GM23338 (cell line): Measurements from ENCODE around the gene ANKRD55. TPM values are rescaled to one million over a fixed set of nuclear protein-coding genes. Genes with fewer than 3 reads are reported as not detected.

ENCODE experiments used
- ATAC-seq: fragments of 200-7000 bp; cut with Tn5 transposase; 3 replicates; pipeline ENCODE4 v1.9.1; 2020
- DNase-seq: peaks from one replicate; pipeline ENCODE4 v3.0.0-alpha.2; 2015; ENCODE audit warnings: low spot score
- H2AFZ ChIP-seq: fragments of 200-600 bp; sonication (generic); 2 replicates; pipeline ENCODE4 v1.8.0; 2016; ENCODE audit warnings: antibody characterized with exemption, mild to moderate bottlenecking, moderate library complexity
- H3F3A ChIP-seq: fragments of 200-600 bp; sonication (generic); replicated peaks from 2 replicates; pipeline ENCODE4 v1.8.0; 2017; ENCODE audit warnings: antibody characterized with exemption, mixed run types, low read depth
- H3K27ac ChIP-seq: fragments of 200-600 bp; sonication (generic); 2 replicates; pipeline ENCODE4 v1.6.1; 2016; ENCODE audit warnings: low read depth
- H3K27me3 ChIP-seq: fragments of 200-600 bp; sonication (generic); 2 replicates; pipeline ENCODE4 v1.8.0; 2016; ENCODE audit warnings: mild to moderate bottlenecking, mixed run types, moderate library complexity; ENCODE audit not compliant: insufficient read depth
- H3K36me3 ChIP-seq: fragments of 200-600 bp; sonication (generic); 2 replicates; pipeline ENCODE4 v1.8.0; 2016; ENCODE audit warnings: mild to moderate bottlenecking; ENCODE audit not compliant: insufficient read depth
- H3K4me1 ChIP-seq: fragments of 200-600 bp; sonication (generic); 2 replicates; pipeline ENCODE4 v1.8.0; 2016; ENCODE audit warnings: mild to moderate bottlenecking, moderate library complexity; ENCODE audit not compliant: insufficient read depth
- H3K4me2 ChIP-seq: fragments of 200-600 bp; sonication (generic); 2 replicates; pipeline ENCODE4 v1.7.1; 2017; ENCODE audit warnings: mixed run types
- H3K4me3 ChIP-seq: fragments of 200-600 bp; sonication (generic); 2 replicates; pipeline ENCODE4 v1.6.1; 2016; ENCODE audit warnings: mixed run types
- H3K79me2 ChIP-seq: fragments of 200-600 bp; sonication (generic); replicated peaks from 2 replicates; pipeline ENCODE4 v1.8.0; 2017; ENCODE audit warnings: mild to moderate bottlenecking; ENCODE audit not compliant: insufficient read depth
- H3K9me2 ChIP-seq: fragments of 200-600 bp; sonication (generic); 2 replicates; pipeline ENCODE4 v1.8.0; 2017; ENCODE audit not compliant: insufficient read depth
- H4K20me1 ChIP-seq: fragments of 200-600 bp; sonication (generic); replicated peaks from 2 replicates; pipeline ENCODE4 v1.8.0; 2017; ENCODE audit warnings: mild to moderate bottlenecking; ENCODE audit not compliant: insufficient read depth
- H3K27ac Mint-ChIP-seq: 2 replicates; pipeline ENCODE4 v1.8.0; 2020; ENCODE audit warnings: inconsistent platforms, mild to moderate bottlenecking, moderate library complexity, mixed read lengths
- H3K27me3 Mint-ChIP-seq: 3 replicates; pipeline ENCODE4 v1.8.0; 2022; ENCODE audit warnings: low read depth, mild to moderate bottlenecking, moderate library complexity, mixed read lengths, inconsistent platforms; ENCODE audit not compliant: insufficient read depth, poor library complexity
- H3K36me3 Mint-ChIP-seq: 3 replicates; pipeline ENCODE4 v1.8.0; 2021; ENCODE audit warnings: low read depth, mild to moderate bottlenecking, inconsistent platforms, moderate library complexity, mixed read lengths
- H3K4me1 Mint-ChIP-seq: 3 replicates; pipeline ENCODE4 v1.8.0; 2020; ENCODE audit warnings: mild to moderate bottlenecking, inconsistent platforms, mixed read lengths
- H3K4me3 Mint-ChIP-seq: 3 replicates; pipeline ENCODE4 v1.8.0; 2021; ENCODE audit warnings: moderate library complexity, mild to moderate bottlenecking, inconsistent platforms, mixed read lengths
- H3K9me3 Mint-ChIP-seq: 3 replicates; pipeline ENCODE4 v1.8.0; 2020; ENCODE audit warnings: moderate library complexity, mild to moderate bottlenecking, inconsistent platforms, mixed read lengths
- CREB1 ChIP-seq: fragments of 250-450 bp; sonication (Bioruptor Pico); IDR thresholded peaks from 2 replicates; pipeline ENCODE4 v1.5.0; 2020; ENCODE audit warnings: low read depth, mild to moderate bottlenecking, moderate library complexity
- EZH2 ChIP-seq: fragments of 200-600 bp; sonication (generic); IDR thresholded peaks from one replicate; pipeline ENCODE4 v1.8.0; 2017; ENCODE audit warnings: antibody characterized with exemption, mild to moderate bottlenecking, low read depth; ENCODE audit not compliant: unreplicated experiment
- EZH2phosphoT487 ChIP-seq: fragments of 200-600 bp; sonication (generic); IDR thresholded peaks from one replicate; pipeline ENCODE4 v1.8.1; 2018; ENCODE audit warnings: antibody characterized with exemption; ENCODE audit not compliant: unreplicated experiment
- JUNB ChIP-seq: IDR thresholded peaks from one replicate; pipeline ENCODE4 v1.6.1; 2016; ENCODE audit warnings: antibody characterized with exemption; ENCODE audit not compliant: unreplicated experiment
- NANOG ChIP-seq: IDR thresholded peaks from 2 replicates; pipeline ENCODE4 v1.6.1; 2016; ENCODE audit warnings: antibody characterized with exemption, borderline replicate concordance
- POLR2AphosphoS5 ChIP-seq: IDR thresholded peaks from 2 replicates; pipeline ENCODE4 v1.6.1; 2016; ENCODE audit warnings: antibody characterized with exemption, low read depth
- STAT1 ChIP-seq: IDR thresholded peaks from one replicate; pipeline ENCODE4 v1.6.1; 2016; ENCODE audit warnings: antibody characterized with exemption; ENCODE audit not compliant: unreplicated experiment
- ZNF114 ChIP-seq: fragments of 250-450 bp; sonication (Bioruptor Pico); IDR thresholded peaks from 2 replicates; pipeline ENCODE4 v1.5.0; 2020; ENCODE audit warnings: mild to moderate bottlenecking, moderate library complexity
- ZNF331 ChIP-seq: fragments of 250-450 bp; sonication (Bioruptor Pico); IDR thresholded peaks from 2 replicates; pipeline ENCODE4 v1.5.0; 2020; ENCODE audit warnings: low read depth, mild to moderate bottlenecking, moderate library complexity
- polyA plus RNA-seq: library from polyadenylated mRNA; unstranded; fragments of >200 nt; fragmentation: Nextera tagmentation; extraction: Ambion mirVana; gene quantifications from 2 replicates; pipeline ENCODE4 v1.2.1, GENCODE V29; 2016
- total RNA-seq: library from RNA; depleted of rRNA; stranded (reverse); fragments of >200 nt; shearing (Covaris generic); gene quantifications from 2 replicates; pipeline ENCODE4 v1.2.3, GENCODE V29; 2014
- TF ChIP-seq, protein P1 (sequence below): IDR thresholded peaks from one replicate; pipeline ENCODE4 v1.6.1; 2018; ENCODE audit warnings: antibody characterized with exemption; ENCODE audit not compliant: unreplicated experiment
- TF ChIP-seq, protein P2 (sequence below): fragments of 250-450 bp; sonication (Bioruptor Pico); IDR thresholded peaks from 2 replicates; pipeline ENCODE4 v1.5.0; 2020; ENCODE audit warnings: mild to moderate bottlenecking, moderate library complexity
- TF ChIP-seq, protein P3 (sequence below), 2 experiments: fragments of 200-600 bp in 1 of 2; sonication (generic) in 1 of 2; conservative IDR thresholded peaks; 2 replicates each; pipeline versions ENCODE4 v1.5.1 to v1.6.1; 2016 to 2017; ENCODE audit warnings: antibody characterized with exemption in 2 of 2, low read depth in 2 of 2, mild to moderate bottlenecking in 2 of 2, moderate library complexity in 1 of 2
- TF ChIP-seq, protein P4 (sequence below): IDR thresholded peaks from 2 replicates; pipeline ENCODE4 v1.6.1; 2016; ENCODE audit warnings: antibody characterized with exemption

ANKRD55 gene
- total and polyA plus RNA-seq, 2 experiments from 2014 or later, result not detected

DNA sequence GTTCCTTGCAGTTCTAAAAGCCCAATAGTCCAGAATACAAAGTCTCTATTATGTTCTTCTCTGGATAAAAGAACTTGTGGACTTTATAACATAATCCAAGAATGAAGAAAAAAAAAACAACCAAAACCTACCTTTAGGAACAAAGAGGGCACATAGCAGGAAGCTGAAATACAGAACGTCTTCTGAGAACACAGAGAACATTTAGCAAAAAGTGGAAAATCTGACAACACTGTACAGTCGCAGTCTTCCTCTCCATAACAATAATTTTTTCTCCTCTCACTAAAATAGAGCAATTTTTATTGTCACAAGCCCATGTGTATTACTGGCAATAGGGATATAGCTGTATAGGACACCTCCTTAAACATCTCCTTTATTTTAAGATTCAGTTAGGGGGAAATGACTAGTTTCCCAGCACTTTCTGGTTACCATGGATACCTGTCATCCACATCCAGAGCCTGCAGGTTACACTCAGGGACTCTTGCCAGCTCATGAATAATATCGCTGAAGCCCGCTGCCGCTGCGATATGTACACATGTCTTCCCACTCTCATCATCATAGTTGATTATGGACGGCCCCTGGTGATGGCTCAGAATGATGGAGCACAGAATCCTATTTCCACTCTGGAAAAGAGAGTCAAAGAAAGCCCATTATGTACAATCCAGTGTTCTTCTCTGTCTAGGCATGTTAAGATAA is 106.5 kb downstream of the ANKRD55 start:
- ATAC-seq, result no peak
- Mint-ChIP-seq H3K4me3 (no peak overlapping the region), H3K4me1 (no peaks in the 10 kb centered on the region; the same call in 2 of the 3 replicates), H3K27ac (no peak overlapping the region), H3K36me3 (no peaks in the 10 kb centered on the region), H3K9me3 (no peaks in the 10 kb centered on the region; the same call in 1 of the 3 replicates), H3K27me3 (no peaks in the 10 kb centered on the region)
- H3K79me2 ChIP-seq, result no peaks in the 10 kb centered on the region
- DNase-seq, result no peak
- no peak overlapping the region for H2AFZ ChIP-seq
- H3K9me2 ChIP-seq, result no peaks in the 10 kb centered on the region
- no peak overlapping the region for H3K27ac ChIP-seq
- H4K20me1 ChIP-seq, result no peaks in the 10 kb centered on the region
- TF ChIP-seq STAT1 (no peak), ZNF331 (CRISPR knock-in tag) (no peak), NANOG (no peak), EZH2 (no peak), POLR2AphosphoS5 (no peak), CREB1 (no peak), EZH2phosphoT487 (no peak), JUNB (no peak), ZNF114 (no peak)
- TF ChIP-seq, protein P1, sequence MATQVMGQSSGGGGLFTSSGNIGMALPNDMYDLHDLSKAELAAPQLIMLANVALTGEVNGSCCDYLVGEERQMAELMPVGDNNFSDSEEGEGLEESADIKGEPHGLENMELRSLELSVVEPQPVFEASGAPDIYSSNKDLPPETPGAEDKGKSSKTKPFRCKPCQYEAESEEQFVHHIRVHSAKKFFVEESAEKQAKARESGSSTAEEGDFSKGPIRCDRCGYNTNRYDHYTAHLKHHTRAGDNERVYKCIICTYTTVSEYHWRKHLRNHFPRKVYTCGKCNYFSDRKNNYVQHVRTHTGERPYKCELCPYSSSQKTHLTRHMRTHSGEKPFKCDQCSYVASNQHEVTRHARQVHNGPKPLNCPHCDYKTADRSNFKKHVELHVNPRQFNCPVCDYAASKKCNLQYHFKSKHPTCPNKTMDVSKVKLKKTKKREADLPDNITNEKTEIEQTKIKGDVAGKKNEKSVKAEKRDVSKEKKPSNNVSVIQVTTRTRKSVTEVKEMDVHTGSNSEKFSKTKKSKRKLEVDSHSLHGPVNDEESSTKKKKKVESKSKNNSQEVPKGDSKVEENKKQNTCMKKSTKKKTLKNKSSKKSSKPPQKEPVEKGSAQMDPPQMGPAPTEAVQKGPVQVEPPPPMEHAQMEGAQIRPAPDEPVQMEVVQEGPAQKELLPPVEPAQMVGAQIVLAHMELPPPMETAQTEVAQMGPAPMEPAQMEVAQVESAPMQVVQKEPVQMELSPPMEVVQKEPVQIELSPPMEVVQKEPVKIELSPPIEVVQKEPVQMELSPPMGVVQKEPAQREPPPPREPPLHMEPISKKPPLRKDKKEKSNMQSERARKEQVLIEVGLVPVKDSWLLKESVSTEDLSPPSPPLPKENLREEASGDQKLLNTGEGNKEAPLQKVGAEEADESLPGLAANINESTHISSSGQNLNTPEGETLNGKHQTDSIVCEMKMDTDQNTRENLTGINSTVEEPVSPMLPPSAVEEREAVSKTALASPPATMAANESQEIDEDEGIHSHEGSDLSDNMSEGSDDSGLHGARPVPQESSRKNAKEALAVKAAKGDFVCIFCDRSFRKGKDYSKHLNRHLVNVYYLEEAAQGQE, result no peak
- TF ChIP-seq, protein P2, sequence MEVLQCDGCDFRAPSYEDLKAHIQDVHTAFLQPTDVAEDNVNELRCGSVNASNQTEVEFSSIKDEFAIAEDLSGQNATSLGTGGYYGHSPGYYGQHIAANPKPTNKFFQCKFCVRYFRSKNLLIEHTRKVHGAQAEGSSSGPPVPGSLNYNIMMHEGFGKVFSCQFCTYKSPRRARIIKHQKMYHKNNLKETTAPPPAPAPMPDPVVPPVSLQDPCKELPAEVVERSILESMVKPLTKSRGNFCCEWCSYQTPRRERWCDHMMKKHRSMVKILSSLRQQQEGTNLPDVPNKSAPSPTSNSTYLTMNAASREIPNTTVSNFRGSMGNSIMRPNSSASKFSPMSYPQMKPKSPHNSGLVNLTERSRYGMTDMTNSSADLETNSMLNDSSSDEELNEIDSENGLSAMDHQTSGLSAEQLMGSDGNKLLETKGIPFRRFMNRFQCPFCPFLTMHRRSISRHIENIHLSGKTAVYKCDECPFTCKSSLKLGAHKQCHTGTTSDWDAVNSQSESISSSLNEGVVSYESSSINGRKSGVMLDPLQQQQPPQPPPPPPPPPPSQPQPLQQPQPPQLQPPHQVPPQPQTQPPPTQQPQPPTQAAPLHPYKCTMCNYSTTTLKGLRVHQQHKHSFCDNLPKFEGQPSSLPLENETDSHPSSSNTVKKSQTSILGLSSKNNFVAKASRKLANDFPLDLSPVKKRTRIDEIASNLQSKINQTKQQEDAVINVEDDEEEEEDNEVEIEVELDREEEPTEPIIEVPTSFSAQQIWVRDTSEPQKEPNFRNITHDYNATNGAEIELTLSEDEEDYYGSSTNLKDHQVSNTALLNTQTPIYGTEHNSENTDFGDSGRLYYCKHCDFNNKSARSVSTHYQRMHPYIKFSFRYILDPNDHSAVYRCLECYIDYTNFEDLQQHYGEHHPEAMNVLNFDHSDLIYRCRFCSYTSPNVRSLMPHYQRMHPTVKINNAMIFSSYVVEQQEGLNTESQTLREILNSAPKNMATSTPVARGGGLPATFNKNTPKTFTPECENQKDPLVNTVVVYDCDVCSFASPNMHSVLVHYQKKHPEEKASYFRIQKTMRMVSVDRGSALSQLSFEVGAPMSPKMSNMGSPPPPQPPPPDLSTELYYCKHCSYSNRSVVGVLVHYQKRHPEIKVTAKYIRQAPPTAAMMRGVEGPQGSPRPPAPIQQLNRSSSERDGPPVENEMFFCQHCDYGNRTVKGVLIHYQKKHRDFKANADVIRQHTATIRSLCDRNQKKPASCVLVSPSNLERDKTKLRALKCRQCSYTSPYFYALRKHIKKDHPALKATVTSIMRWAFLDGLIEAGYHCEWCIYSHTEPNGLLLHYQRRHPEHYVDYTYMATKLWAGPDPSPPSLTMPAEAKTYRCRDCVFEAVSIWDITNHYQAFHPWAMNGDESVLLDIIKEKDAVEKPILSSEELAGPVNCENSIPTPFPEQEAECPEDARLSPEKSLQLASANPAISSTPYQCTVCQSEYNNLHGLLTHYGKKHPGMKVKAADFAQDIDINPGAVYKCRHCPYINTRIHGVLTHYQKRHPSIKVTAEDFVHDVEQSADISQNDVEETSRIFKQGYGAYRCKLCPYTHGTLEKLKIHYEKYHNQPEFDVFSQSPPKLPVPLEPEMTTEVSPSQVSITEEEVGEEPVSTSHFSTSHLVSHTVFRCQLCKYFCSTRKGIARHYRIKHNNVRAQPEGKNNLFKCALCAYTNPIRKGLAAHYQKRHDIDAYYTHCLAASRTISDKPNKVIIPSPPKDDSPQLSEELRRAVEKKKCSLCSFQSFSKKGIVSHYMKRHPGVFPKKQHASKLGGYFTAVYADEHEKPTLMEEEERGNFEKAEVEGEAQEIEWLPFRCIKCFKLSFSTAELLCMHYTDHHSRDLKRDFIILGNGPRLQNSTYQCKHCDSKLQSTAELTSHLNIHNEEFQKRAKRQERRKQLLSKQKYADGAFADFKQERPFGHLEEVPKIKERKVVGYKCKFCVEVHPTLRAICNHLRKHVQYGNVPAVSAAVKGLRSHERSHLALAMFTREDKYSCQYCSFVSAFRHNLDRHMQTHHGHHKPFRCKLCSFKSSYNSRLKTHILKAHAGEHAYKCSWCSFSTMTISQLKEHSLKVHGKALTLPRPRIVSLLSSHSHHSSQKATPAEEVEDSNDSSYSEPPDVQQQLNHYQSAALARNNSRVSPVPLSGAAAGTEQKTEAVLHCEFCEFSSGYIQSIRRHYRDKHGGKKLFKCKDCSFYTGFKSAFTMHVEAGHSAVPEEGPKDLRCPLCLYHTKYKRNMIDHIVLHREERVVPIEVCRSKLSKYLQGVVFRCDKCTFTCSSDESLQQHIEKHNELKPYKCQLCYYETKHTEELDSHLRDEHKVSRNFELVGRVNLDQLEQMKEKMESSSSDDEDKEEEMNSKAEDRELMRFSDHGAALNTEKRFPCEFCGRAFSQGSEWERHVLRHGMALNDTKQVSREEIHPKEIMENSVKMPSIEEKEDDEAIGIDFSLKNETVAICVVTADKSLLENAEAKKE (CRISPR knock-in tag), result no peak
- TF ChIP-seq, protein P3, sequence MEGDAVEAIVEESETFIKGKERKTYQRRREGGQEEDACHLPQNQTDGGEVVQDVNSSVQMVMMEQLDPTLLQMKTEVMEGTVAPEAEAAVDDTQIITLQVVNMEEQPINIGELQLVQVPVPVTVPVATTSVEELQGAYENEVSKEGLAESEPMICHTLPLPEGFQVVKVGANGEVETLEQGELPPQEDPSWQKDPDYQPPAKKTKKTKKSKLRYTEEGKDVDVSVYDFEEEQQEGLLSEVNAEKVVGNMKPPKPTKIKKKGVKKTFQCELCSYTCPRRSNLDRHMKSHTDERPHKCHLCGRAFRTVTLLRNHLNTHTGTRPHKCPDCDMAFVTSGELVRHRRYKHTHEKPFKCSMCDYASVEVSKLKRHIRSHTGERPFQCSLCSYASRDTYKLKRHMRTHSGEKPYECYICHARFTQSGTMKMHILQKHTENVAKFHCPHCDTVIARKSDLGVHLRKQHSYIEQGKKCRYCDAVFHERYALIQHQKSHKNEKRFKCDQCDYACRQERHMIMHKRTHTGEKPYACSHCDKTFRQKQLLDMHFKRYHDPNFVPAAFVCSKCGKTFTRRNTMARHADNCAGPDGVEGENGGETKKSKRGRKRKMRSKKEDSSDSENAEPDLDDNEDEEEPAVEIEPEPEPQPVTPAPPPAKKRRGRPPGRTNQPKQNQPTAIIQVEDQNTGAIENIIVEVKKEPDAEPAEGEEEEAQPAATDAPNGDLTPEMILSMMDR (conservative IDR thresholded peaks at IDR 0.05; ENCODE audit: low read depth in 2 of 2), result no peak
- TF ChIP-seq, protein P4, sequence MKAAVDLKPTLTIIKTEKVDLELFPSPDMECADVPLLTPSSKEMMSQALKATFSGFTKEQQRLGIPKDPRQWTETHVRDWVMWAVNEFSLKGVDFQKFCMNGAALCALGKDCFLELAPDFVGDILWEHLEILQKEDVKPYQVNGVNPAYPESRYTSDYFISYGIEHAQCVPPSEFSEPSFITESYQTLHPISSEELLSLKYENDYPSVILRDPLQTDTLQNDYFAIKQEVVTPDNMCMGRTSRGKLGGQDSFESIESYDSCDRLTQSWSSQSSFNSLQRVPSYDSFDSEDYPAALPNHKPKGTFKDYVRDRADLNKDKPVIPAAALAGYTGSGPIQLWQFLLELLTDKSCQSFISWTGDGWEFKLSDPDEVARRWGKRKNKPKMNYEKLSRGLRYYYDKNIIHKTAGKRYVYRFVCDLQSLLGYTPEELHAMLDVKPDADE, result no peak
- H3K4me3 ChIP-seq, result no peak overlapping the region
- H3K36me3 ChIP-seq, result no peaks in the 10 kb centered on the region
- H3K4me2 ChIP-seq, result no peak overlapping the region
- no peaks in the 10 kb centered on the region for H3K4me1 ChIP-seq
- H3F3A ChIP-seq, result no peaks in the 10 kb centered on the region
- no peaks in the 10 kb centered on the region for H3K27me3 ChIP-seq
